Measurements from ENCODE around the gene CTAGE15.
"Not testable (repeated sequence)": the region's sequence is repeated elsewhere in the genome, so short reads cannot be mapped to it uniquely, and the experiment has no call there.

- TF ChIP-seq, protein P1, sequence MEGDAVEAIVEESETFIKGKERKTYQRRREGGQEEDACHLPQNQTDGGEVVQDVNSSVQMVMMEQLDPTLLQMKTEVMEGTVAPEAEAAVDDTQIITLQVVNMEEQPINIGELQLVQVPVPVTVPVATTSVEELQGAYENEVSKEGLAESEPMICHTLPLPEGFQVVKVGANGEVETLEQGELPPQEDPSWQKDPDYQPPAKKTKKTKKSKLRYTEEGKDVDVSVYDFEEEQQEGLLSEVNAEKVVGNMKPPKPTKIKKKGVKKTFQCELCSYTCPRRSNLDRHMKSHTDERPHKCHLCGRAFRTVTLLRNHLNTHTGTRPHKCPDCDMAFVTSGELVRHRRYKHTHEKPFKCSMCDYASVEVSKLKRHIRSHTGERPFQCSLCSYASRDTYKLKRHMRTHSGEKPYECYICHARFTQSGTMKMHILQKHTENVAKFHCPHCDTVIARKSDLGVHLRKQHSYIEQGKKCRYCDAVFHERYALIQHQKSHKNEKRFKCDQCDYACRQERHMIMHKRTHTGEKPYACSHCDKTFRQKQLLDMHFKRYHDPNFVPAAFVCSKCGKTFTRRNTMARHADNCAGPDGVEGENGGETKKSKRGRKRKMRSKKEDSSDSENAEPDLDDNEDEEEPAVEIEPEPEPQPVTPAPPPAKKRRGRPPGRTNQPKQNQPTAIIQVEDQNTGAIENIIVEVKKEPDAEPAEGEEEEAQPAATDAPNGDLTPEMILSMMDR (IDR thresholded peaks at IDR 0.05) = not testable (repeated sequence)
- TF ChIP-seq POLR2AphosphoS5, POLR2A (IDR thresholded peaks at IDR 0.05): not testable (repeated sequence)
Observed at GRCh38 chr7:143533213-143533839, 38.3 kb upstream of the CTAGE15 start.
